Activated T-helper 1 cell treated with anti-CD3 and anti-CD28 coated beads, Interleukin-2, amount 50 U/mL, for 16 hours (primary cell): ENCODE results near the gene ANKS1A.
"Not testable (repeated sequence)": the region's sequence is repeated elsewhere in the genome, so short reads cannot be mapped to it uniquely, and the experiment has no call there.

Experiments used
- DNase-seq, 2 donors: peaks; one replicate each; pipeline ENCODE4 v3.0.0-alpha.2; 2020; ENCODE audit warnings: low read depth in 1 of 2, low spot score in 1 of 2

The ANKS1A gene

GRCh38 chr6:34888874-34889555 lies at the start of gene ANKS1A:
TSS of gene ANKS1A (plus strand) at chr6:34889255. CDS start at chr6:34889403, 148 bp downstream.
- DNase-seq = peak; percentile 88 to 90

GRCh38 chr6:34839666-34840352 lies 49.2 kb upstream of the ANKS1A start:
- DNase-seq = no peak

GRCh38 chr6:34849066-34849465 lies 40.0 kb upstream of the ANKS1A start:
- DNase-seq = not testable (repeated sequence)

GRCh38 chr6:34851361-34851760 lies 37.7 kb upstream of the ANKS1A start:
- DNase-seq = no peak

- no peak for DNase-seq
Measured at GRCh38 chr6:34852406-34853085, 36.5 kb upstream of the ANKS1A start.

GRCh38 chr6:34855463-34855862 lies 33.6 kb upstream of the ANKS1A start:
- DNase-seq = no peak

GRCh38 chr6:34858681-34859080 lies 30.4 kb upstream of the ANKS1A start:
- DNase-seq = no peak

- DNase-seq = no peak
Measured at GRCh38 chr6:34859951-34860350, 29.1 kb upstream of the ANKS1A start.

- no peak for DNase-seq
Measured at GRCh38 chr6:34860776-34861175, 28.3 kb upstream of the ANKS1A start.

GRCh38 chr6:34864007-34864406 lies 25.0 kb upstream of the ANKS1A start:
- no peak for DNase-seq

GRCh38 chr6:34865107-34865506 lies 23.9 kb upstream of the ANKS1A start:
- DNase-seq = no peak

- DNase-seq = no peak
Measured at GRCh38 chr6:34866509-34866908, 22.5 kb upstream of the ANKS1A start.

GRCh38 chr6:34867484-34867883 lies 21.6 kb upstream of the ANKS1A start:
- DNase-seq = no peak

GRCh38 chr6:34871853-34872252 lies 17.2 kb upstream of the ANKS1A start:
- no peak for DNase-seq

- no peak for DNase-seq
Measured at GRCh38 chr6:34872332-34872731, 16.7 kb upstream of the ANKS1A start.

- DNase-seq = no peak
Measured at GRCh38 chr6:34875292-34876213, 13.5 kb upstream of the ANKS1A start.

GRCh38 chr6:34876472-34876871 lies 12.6 kb upstream of the ANKS1A start:
- DNase-seq = no peak

GRCh38 chr6:34877259-34877658 lies 11.8 kb upstream of the ANKS1A start:
- no peak for DNase-seq

- DNase-seq = no peak
Measured at GRCh38 chr6:34877869-34878485, 11.1 kb upstream of the ANKS1A start.

- DNase-seq = not testable (repeated sequence)
Measured at GRCh38 chr6:34884073-34884472, 5.0 kb upstream of the ANKS1A start.

- no peak for DNase-seq
Measured at GRCh38 chr6:34884996-34885395, 4.1 kb upstream of the ANKS1A start.
